Left cardiac atrium (tissue), 4 donors: ENCODE measurements around the gene UGT1A8. TPM values are rescaled to one million over a fixed set of nuclear protein-coding genes. Genes with fewer than 3 reads are reported as not detected.
"Not testable (repeated sequence)": the region's sequence is repeated elsewhere in the genome, so short reads cannot be mapped to it uniquely, and the experiment has no call there.

Experiments used
- ATAC-seq, 2 donors: fragments of 200-7000 bp; cut with Tn5 transposase; one replicate each; pipeline ENCODE4 v1.9.1; 2020; ENCODE audit warnings: mild to moderate bottlenecking in 2 of 2, moderate library complexity in 2 of 2
- DNase-seq: peaks from one replicate; pipeline ENCODE4 v3.0.0-alpha.2; 2020
- intact Hi-C, 2 donors: fragments of 100-400 bp; cut with DNase I; formaldehyde crosslinking; loops; one replicate each; pipeline versions ENCODE4 v1.14.1 to v1.15.1; 2022 to 2023
- long read RNA-seq: library from polyadenylated mRNA; unstranded; transcript quantifications from one replicate; pipeline ENCODE4 v2.0.0, GENCODE V29; 2021
- total RNA-seq, 2 donors: library from RNA; stranded (reverse); fragmentation: NEBNext Ultra II Directional; extraction: Animal tissue kit (Norgen Biotek cat#: 25700); gene quantifications; one replicate each; pipeline ENCODE4 v1.2.1, GENCODE V29; 2021
- donor health status: DM: no; HTN: yes; CAD: no.
- donor health status: DM: no; HTN: yes; CAD: no; lungs with severe emphysema.
- donor health status: DM: yes; HTN: yes; CAD: no.
- donor health status: Dilated cardiomyopathy.

The UGT1A8 gene
- total RNA-seq = not detected
- long read RNA-seq = 0 reads

DNA sequence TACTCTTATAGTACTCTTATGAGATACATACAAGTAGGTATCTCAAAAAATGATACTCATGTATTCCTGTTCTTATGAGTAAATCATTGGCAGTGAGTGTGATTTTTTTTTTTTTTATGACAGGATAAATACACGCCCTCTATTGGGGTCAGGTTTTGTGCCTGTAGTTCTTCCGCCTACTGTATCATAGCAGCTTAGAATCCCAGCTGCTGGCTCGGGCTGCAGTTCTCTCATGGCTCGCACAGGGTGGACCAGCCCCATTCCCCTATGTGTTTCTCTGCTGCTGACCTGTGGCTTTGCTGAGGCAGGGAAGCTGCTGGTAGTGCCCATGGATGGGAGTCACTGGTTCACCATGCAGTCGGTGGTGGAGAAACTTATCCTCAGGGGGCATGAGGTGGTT is at the start of gene UGT1A8:
Gene UGT1A8, plus strand, starts transcription at position 158 of the 400 bp plus-strand sequence. Its CDS starts 75 bp downstream, at position 233.
- intact Hi-C loops, ATAC-seq: not testable (repeated sequence)

DNA sequence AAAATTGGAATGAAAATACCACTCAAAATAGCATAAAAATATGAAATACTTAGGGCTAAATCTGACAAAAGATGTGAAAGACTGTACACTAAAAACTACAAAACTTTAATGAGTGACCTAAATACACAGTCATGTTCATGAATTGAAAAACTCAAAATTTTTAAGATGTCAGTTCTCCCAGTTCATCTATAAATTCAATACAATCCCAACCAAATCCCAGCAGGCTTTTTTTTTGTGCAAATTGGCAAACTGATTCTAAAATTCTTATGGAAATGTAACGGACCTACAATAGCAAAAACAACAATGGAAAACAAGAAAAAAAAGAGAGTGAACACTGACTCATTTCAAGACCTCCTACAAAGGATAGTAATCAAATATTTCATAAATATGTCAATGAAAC is 46.4 kb upstream of the UGT1A8 start:
- DNase-seq (no peak), ATAC-seq (no peak)
- intact Hi-C loops = no loop called here

More for the DNA sequence above, at the start of gene UGT1A8:
- DNase-seq = not testable (repeated sequence)

- intact Hi-C loops = no loop called here
- DNase-seq (no peak), ATAC-seq (no peak)
Measured at GRCh38 chr2:233571462-233571861, 46.0 kb upstream of the UGT1A8 start.

DNA sequence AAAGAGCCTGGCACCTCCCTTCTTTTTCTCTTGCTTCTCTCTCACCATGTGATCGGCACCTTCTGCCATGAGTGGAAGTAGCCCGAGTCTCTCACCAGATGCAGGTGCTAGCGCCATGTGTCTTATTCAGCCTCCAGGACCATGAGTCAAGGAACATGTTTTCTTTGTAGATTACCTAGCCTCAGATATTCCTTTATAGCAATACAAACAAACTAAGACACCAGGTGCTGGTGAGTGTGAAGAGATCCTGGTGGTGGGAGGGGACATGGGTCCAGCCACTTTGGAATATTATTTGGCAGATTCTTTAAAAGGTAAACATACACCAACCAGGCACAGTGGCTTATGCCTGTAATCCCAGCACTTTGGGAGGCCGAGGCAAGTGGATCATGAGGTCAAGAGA is 45.0 kb upstream of the UGT1A8 start:
- ATAC-seq = no peak
- DNase-seq = no peak
- intact Hi-C loops = no loop called here

DNA sequence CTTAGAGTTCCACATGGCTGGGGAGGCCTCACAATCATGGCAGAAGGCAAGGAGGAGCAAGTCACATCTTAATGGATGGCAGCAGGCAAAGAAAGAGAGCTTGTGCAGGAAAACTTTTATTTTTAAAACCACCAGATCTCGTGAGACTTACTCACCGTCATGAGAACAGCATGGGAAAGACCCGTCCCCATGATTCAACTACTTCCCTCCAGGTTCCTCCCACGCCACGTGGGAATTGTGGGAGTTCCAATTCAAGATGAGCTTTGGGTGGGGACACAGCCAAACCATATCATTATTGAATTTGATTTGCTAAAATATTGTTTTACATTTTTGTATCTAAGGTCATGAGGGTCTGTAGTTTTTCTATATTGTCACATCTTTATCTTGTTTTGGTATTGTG is 40.1 kb upstream of the UGT1A8 start:
- intact Hi-C loops, ATAC-seq, DNase-seq: not testable (repeated sequence)

- ATAC-seq, DNase-seq, intact Hi-C loops: not testable (repeated sequence)
Measured at GRCh38 chr2:233583217-233583965, 34.0 kb upstream of the UGT1A8 start.

DNA sequence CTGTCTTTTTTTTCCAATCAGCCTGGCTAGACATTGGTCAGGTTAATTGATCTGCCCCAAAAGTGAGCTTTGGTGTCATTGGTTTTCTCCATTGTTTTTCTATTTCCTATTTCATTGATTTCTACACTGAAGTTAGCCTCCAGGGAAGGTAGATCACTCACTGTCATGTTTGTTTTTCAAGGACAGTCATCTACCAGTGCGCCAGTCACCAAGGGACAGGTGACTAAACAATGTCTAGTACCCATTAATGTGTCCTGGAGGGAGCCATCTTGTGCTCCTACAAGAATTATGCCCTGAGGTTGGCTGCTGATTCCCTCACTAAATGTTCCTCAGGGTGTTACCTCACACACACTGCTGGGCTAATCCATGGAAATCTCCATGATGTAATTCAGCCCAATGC is 33.2 kb upstream of the UGT1A8 start:
- intact Hi-C loops = no loop called here
- DNase-seq (no peak), ATAC-seq (no peak)

- intact Hi-C loops = no loop called here
- DNase-seq (no peak), ATAC-seq (no peak)
Measured at GRCh38 chr2:233588400-233588799, 29.0 kb upstream of the UGT1A8 start.

DNA sequence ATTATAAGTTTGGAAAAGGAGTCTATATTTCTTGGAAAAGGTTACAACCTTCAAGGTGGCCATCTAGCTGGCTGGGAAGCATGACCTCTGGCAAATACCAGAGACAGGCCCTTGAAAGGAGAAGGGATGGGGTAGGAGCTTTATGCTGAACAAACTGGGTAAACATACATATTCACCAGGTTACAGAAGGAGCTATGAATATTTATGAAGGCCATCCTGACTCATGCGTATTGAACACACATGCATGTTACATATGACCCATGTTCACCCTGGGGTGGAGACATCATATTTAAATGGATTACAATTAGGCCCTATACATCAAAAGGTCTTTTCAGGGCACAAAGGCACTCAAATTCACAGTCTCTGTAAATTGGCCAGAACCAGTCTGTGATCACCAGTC is 24.7 kb upstream of the UGT1A8 start:
- not testable (repeated sequence) for DNase-seq, ATAC-seq

DNA sequence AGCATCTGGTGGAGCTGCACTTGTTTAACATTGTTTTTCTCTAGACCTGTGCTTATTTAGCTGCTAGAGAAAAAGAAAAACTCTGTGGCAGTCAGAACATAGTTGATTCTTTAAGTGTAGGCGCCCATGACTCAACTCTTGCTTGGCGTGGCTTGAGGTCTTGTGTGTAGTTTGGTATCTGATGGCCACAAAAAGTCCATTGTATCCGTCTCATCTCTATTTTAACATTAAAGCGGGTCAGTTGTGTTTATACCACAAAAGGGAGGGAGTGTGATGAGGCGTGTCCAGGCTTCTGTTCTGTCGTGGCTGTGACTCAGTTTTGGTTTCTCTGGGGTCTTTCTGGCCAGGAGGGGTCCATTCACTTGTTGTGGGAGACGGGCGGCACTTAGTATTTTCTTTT is 24.2 kb upstream of the UGT1A8 start:
- no peak for DNase-seq
- ATAC-seq = no peak
- intact Hi-C loops = no loop called here

More for the DNA sequence above, 24.7 kb upstream of the UGT1A8 start:
- intact Hi-C loops = not testable (repeated sequence)

DNA sequence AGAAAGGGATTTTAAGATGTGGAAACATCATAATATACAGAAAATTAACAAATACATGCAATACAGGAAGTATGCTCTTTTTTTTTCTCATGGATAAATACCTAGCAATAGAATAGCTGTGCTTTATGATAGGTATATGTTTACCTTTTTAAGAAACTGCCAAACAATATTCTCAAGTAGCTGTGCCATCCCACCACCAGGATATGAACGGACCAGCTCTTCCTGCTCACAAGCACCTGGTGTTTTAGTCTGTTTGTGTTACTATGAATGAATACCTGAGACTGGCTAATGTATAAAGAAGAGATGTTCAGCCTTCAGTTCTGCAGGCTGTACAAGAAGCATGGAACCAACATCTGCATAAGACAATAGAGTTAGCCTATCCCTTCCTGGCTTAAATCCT is 19.9 kb upstream of the UGT1A8 start:
- DNase-seq (no peak), ATAC-seq (no peak)
- intact Hi-C loops = no loop called here

DNA sequence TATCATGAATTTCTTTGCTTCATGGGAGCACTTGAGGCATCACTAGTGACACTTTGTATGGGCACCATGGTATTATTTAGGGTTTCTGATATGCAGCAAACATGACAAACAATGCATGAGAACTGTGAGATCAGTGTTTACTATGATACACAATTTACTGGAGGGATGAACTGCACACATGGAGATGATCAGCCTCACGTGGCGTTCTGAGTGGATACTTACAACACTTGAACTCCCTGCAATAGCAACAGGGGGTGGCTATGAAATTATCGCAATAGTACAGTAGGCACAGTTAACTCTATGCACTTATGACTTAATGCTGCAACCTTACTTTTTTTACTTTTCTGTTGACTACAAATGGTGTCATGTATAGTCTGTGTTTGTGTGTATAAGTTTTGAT is 18.5 kb upstream of the UGT1A8 start:
- intact Hi-C loops = no loop called here
- no peak for ATAC-seq

GRCh38 chr2:233600386-233600785 is 17.0 kb upstream of the UGT1A8 start:
- ATAC-seq (no peak), DNase-seq (no peak)
- intact Hi-C loops = no loop called here

More for the DNA sequence above, 18.5 kb upstream of the UGT1A8 start:
- DNase-seq = no peak

DNA sequence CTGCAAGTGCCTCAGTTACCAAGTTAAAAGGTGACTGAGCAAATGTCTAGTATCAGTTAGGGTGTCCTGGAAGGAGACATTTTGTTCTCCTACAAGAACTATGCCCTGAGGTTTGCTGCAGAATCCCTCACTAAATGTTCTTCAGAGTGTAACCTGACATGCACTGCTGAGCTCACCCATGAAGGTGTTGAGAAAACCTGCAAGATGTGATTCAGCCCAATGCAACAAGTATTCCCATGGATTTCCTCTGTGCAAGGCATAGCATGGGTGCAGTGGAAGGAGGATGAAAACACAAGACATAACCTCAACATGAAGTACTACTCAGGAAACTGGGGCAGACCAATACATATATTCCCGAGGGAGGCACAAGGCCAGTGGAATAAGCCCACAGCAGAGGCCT is 15.4 kb upstream of the UGT1A8 start:
- DNase-seq = no peak
- intact Hi-C loops = no loop called here
- ATAC-seq = no peak

GRCh38 chr2:233603520-233603919 is 13.9 kb upstream of the UGT1A8 start:
- intact Hi-C loops = no loop called here
- DNase-seq (no peak), ATAC-seq (no peak)

DNA sequence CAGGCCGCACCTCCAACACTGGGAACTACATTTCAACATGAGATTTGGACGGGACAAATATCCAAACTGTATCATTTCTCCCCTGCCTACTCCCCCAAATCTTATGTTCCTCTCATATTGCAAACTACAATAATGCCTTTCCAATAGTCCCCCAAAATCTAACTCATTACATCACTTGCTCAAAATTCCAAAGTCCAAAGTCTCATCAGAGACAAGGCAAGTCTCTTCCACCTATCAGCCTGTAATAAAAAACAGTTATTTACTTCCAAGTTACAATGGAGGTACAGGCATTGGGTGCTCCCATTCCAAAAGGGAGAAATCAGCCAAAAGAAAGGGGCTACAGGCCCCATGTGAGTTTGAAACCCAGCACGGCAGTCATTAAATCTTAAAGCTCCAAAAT is 12.6 kb upstream of the UGT1A8 start:
- intact Hi-C loops = no loop called here
- DNase-seq (no peak), ATAC-seq (no peak)

- no peak for ATAC-seq
- no peak for DNase-seq
- intact Hi-C loops = no loop called here
Measured at GRCh38 chr2:233605680-233606079, 11.8 kb upstream of the UGT1A8 start.

DNA sequence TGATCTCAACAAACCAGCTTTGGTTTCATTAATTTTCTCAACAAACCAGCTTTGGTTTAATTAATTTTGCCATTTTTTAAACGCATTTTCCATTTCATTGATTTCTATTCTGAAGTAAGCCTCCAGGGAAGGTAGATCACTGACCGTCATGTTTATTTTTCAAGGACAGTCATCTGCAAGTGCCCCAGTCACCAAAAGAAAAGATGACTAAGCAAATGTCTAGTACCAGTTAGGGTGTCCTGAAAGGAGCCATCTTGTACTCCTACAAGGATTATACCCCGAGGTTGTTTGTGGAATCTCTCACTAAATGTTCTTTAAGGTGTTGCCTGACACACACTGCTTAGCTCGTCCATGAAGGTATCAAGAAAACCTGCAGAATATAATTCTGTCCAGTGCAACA is 6.1 kb upstream of the UGT1A8 start:
- no peak for ATAC-seq
- DNase-seq = no peak
- intact Hi-C loops = no loop called here

DNA sequence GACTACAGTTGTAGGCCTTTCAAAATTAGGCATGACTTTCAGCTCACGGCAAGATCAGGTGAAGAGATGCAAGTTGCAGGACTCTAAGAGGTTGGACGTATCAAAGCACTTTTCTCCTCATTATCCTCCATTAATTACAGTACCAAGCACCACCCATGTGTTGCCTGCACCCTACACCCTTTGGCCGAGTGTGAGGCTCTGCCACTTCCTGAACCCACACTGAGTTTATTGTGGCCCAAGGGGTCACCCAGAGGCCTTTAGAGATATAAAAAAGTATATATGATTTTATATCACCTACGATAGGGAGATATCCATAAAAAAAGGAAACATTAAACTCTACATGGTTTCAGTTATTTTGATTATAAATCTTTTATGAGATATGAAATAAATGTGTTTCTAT is 2.8 kb downstream of the UGT1A8 start:
- no peak for DNase-seq
- no peak for ATAC-seq
- intact Hi-C loops = no loop called here

- intact Hi-C loops, DNase-seq, ATAC-seq: not testable (repeated sequence)
Measured at GRCh38 chr2:233621863-233622262, 4.4 kb downstream of the UGT1A8 start.

DNA sequence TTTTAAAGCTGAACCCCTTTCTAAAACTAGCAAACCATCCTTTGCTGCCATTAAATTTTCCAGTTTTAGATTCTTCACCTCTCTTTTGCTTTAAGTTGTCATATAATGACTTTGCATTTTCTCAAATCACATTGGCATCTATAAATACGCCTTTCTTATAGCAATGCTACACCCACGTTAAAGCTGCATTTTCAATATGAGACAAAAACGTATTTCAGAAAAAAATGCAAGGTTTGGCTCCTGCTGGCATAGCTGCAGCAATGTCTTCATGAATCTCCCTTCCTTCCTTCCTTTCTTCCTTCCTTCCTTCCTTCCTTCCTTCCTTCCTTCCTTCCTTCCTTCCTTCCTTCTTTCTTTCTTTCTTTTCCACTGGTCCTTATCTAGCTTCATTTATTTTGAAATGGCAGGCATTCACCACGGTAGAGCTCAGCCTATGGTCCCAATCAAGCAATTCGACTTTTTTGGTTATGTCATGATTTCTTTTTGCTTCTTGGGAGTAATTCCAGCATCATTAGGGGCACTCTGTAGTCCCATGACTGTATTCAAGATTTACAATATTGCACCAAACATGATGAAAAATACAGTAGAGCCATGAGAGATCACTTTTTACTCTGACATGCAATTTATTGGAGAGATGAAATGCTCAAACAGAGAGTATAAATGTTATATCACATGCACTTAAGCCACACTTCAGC is 10.0 kb downstream of the UGT1A8 start:
- ATAC-seq (no peak), DNase-seq (no peak)
- intact Hi-C loops = no loop called here
